ENCODE results near the gene CLN5. TPM values are rescaled to one million over a fixed set of nuclear protein-coding genes. Genes with fewer than 3 reads are reported as not detected.

The CLN5 gene
- total RNA-seq, 4 donors from 2014 or later, result 89.2 to 204 (median 173) TPM

DNA sequence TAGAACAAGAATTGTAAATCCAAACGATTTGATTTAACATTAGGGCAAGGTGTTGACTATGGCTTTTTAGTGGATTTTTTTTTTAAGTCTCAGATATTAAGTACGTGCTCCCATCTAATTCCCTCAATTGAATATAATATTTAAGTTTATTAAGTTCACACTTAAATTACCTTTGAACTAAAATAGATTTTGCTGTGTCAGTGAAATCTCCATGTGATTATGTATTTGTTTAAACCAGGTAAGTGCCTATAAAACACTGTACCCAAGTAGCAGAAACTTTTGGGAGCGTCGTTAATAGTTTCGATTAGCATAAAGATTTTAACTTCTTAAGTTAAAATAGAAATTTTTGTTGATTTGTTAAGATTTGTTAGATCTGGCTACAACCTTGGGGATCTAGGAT, 1.6 kb downstream of the CLN5 start:
- Histone ChIP-seq H3K36me3 (peaks cover 6 to 11% of the 10 kb centered on the region in 2 donors), H3K27me3 (no peaks in the 10 kb centered on the region), H3K9me3 (no peaks in the 10 kb centered on the region), H3K4me1 (peaks cover 29 to 44% of the 10 kb centered on the region in 2 donors), H3K27ac (peak overlapping the region; percentile 86 to 99 (median 95)), H3K4me3 (replicated peaks in 1 of 3) (peak overlapping the region in 2 of 3 donors; percentile 37 to 59)
- no peak for DNase-seq
- intact Hi-C loops (cut with DNase I), result loop anchor here (5.0 kb wide), 1 partner anchor 34 kb away; the partner anchor contains the start of gene FBXL3
- WGBS, 2 donors, result 81 to 87% methylated on average over 5 of the region's 5 CpGs
- TF ChIP-seq POLR2A (IDR thresholded peaks at IDR 0.05), result no peak
- TF ChIP-seq, protein P1, sequence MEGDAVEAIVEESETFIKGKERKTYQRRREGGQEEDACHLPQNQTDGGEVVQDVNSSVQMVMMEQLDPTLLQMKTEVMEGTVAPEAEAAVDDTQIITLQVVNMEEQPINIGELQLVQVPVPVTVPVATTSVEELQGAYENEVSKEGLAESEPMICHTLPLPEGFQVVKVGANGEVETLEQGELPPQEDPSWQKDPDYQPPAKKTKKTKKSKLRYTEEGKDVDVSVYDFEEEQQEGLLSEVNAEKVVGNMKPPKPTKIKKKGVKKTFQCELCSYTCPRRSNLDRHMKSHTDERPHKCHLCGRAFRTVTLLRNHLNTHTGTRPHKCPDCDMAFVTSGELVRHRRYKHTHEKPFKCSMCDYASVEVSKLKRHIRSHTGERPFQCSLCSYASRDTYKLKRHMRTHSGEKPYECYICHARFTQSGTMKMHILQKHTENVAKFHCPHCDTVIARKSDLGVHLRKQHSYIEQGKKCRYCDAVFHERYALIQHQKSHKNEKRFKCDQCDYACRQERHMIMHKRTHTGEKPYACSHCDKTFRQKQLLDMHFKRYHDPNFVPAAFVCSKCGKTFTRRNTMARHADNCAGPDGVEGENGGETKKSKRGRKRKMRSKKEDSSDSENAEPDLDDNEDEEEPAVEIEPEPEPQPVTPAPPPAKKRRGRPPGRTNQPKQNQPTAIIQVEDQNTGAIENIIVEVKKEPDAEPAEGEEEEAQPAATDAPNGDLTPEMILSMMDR (IDR thresholded peaks at IDR 0.05), result no peak

- Histone ChIP-seq H3K36me3 (peaks cover 6 to 11% of the 10 kb centered on the region in 2 donors), H3K27ac (peak overlapping the region; percentile 86 to 99 (median 95)), H3K9me3 (no peaks in the 10 kb centered on the region), H3K27me3 (no peaks in the 10 kb centered on the region), H3K4me3 (replicated peaks in 1 of 3) (no peak overlapping the region), H3K4me1 (peaks cover 37 to 52% of the 10 kb centered on the region in 2 donors)
- WGBS, 2 donors, result 96 to 97% methylated on average over 3 of the region's 3 CpGs
- TF ChIP-seq POLR2A (IDR thresholded peaks at IDR 0.05), result no peak
- TF ChIP-seq, protein P1 (IDR thresholded peaks at IDR 0.05), result no peak
- no peak for DNase-seq
- intact Hi-C loops (cut with DNase I), result loop anchor here (5.0 kb wide), 1 partner anchor 33 kb away; the partner anchor contains the start of gene FBXL3
Observed at GRCh38 chr13:76994281-76994680, 2.4 kb downstream of the CLN5 start.

DNA sequence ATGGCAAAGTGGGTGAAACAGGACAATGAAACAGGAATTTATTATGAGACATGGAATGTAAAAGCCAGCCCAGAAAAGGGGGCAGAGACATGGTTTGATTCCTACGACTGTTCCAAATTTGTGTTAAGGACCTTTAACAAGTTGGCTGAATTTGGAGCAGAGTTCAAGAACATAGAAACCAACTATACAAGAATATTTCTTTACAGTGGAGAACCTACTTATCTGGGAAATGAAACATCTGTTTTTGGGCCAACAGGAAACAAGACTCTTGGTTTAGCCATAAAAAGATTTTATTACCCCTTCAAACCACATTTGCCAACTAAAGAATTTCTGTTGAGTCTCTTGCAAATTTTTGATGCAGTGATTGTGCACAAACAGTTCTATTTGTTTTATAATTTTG, 8.6 kb downstream of the CLN5 start:
- intact Hi-C loops (cut with DNase I), result no loop called here
- 29 to 33% methylated on average over 1 of the region's 1 CpG for WGBS, 2 donors
- peaks cover 6 to 11% of the 10 kb centered on the region in 2 donors for H3K36me3 ChIP-seq
- H3K27me3 ChIP-seq, result no peaks in the 10 kb centered on the region
- DNase-seq, result no peak
- H3K4me1 ChIP-seq, result peaks cover 64 to 86% of the 10 kb centered on the region in 2 donors
- peak overlapping the region; percentile 71 to 85 (median 83) for H3K27ac ChIP-seq
- no peak for TF ChIP-seq POLR2A (IDR thresholded peaks at IDR 0.05)
- TF ChIP-seq, protein P1 (IDR thresholded peaks at IDR 0.05), result no peak
- H3K4me3 ChIP-seq (replicated peaks in 1 of 3), result no peak overlapping the region
- no peaks in the 10 kb centered on the region for H3K9me3 ChIP-seq

DNA sequence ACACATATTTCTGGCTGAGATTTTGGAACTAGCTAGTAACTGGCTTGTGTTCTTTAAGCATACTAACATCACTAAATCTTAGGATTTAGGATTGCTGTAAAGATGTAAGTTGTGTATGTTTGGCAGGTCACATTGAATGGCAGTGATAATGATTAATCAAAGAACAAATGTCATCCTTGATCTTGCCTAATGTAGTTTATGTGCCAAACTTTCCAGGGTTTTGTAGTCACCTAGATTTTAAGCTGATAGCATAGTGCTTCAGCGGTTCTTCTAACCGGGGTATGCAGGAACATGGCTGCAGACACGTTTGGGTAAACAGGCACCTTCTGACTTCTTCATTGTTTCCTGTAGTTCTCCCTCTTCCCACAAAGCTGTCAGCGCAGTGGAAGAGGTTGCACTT, 9.7 kb downstream of the CLN5 start:
- TF ChIP-seq, protein P1 (IDR thresholded peaks at IDR 0.05), result no peak
- no peak for TF ChIP-seq POLR2A (IDR thresholded peaks at IDR 0.05)
- no peak for DNase-seq
- peaks cover 5 to 7% of the 10 kb centered on the region in 2 donors for H3K36me3 ChIP-seq
- no peaks in the 10 kb centered on the region for H3K27me3 ChIP-seq
- WGBS, 2 donors, result 66 to 75% methylated on average over 4 of the region's 4 CpGs
- H3K4me3 ChIP-seq (replicated peaks in 1 of 3), result no peak overlapping the region
- intact Hi-C loops (cut with DNase I), result no loop called here
- H3K4me1 ChIP-seq, result peaks cover 69 to 87% of the 10 kb centered on the region in 2 donors
- H3K27ac ChIP-seq, result peak overlapping the region; percentile 31 to 85 (median 83)
- no peaks in the 10 kb centered on the region for H3K9me3 ChIP-seq

- no peak for TF ChIP-seq POLR2A (IDR thresholded peaks at IDR 0.05)
- TF ChIP-seq, protein P1 (IDR thresholded peaks at IDR 0.05), result no peak
- intact Hi-C loops (cut with DNase I), result no loop called here
- Histone ChIP-seq H3K27ac (peak overlapping the region; percentile 31 to 85 (median 83)), H3K4me1 (peaks cover 67 to 82% of the 10 kb centered on the region in 2 donors), H3K36me3 (peaks cover 4 to 5% of the 10 kb centered on the region in 2 donors), H3K9me3 (no peaks in the 10 kb centered on the region), H3K4me3 (replicated peaks in 1 of 3) (no peak overlapping the region), H3K27me3 (no peaks in the 10 kb centered on the region)
- DNase-seq, result no peak
- WGBS, 2 donors, result 43 to 51% methylated on average over 4 of the region's 4 CpGs
Observed at GRCh38 chr13:77001963-77002587, 10.2 kb downstream of the CLN5 start.

All from thyroid gland (tissue), 4 donors.